ENCODE data around the gene KAZN. TPM values are rescaled to one million over a fixed set of nuclear protein-coding genes. Genes with fewer than 3 reads are reported as not detected.
A peak's percentile ranks its signal among the peaks of the same experiment; 100 is the strongest.

The KAZN gene
- total RNA-seq, 3 donors from 2014 or later = 12.2 to 16.4 (median 16.2) TPM

GRCh38 chr1:15065291-15065690 lies 466.8 kb downstream of the KAZN start:
- Histone ChIP-seq H3K4me1 (no peaks in the 10 kb centered on the region), H3K27ac (no peak overlapping the region), H3K4me3 (no peak overlapping the region), H3K36me3 (no peaks in the 10 kb centered on the region), H3K9me3 (peaks cover 0 to 6% of the 10 kb centered on the region in 2 donors), H3K27me3 (no peaks in the 10 kb centered on the region)
- DNase-seq (ENCODE audit: low spot score in 2 of 2) = no peak
- intact Hi-C loops (cut with DNase I; ENCODE audit: low total_unique reads) = no loop called here
- TF ChIP-seq CTCF (IDR thresholded peaks at IDR 0.05) = no peak
- TF ChIP-seq POLR2A (IDR thresholded peaks at IDR 0.05) = no peak
- no peak for TF ChIP-seq POLR2AphosphoS5 (IDR thresholded peaks at IDR 0.05)

GRCh38 chr1:15065736-15066135 lies 467.3 kb downstream of the KAZN start:
- H3K36me3 ChIP-seq = no peaks in the 10 kb centered on the region
- no peak overlapping the region for H3K27ac ChIP-seq
- H3K4me1 ChIP-seq = no peaks in the 10 kb centered on the region
- peaks cover 0 to 6% of the 10 kb centered on the region in 2 donors for H3K9me3 ChIP-seq
- intact Hi-C loops (cut with DNase I; ENCODE audit: low total_unique reads) = no loop called here
- H3K4me3 ChIP-seq = no peak overlapping the region
- TF ChIP-seq CTCF (IDR thresholded peaks at IDR 0.05) = no peak
- TF ChIP-seq POLR2AphosphoS5 (IDR thresholded peaks at IDR 0.05) = no peak
- no peak for TF ChIP-seq POLR2A (IDR thresholded peaks at IDR 0.05)
- DNase-seq (ENCODE audit: low spot score in 2 of 2) = no peak
- no peaks in the 10 kb centered on the region for H3K27me3 ChIP-seq

GRCh38 chr1:15066191-15066590 lies 467.7 kb downstream of the KAZN start:
- TF ChIP-seq POLR2AphosphoS5 (IDR thresholded peaks at IDR 0.05) (no peak), POLR2A (IDR thresholded peaks at IDR 0.05) (no peak), CTCF (IDR thresholded peaks at IDR 0.05) (no peak)
- H3K27ac ChIP-seq = no peak overlapping the region
- no peak overlapping the region for H3K4me3 ChIP-seq
- no peak for DNase-seq (ENCODE audit: low spot score in 2 of 2)
- no peaks in the 10 kb centered on the region for H3K4me1 ChIP-seq
- H3K27me3 ChIP-seq = no peaks in the 10 kb centered on the region
- intact Hi-C loops (cut with DNase I; ENCODE audit: low total_unique reads) = no loop called here
- no peaks in the 10 kb centered on the region for H3K36me3 ChIP-seq
- peaks cover 0 to 6% of the 10 kb centered on the region in 2 donors for H3K9me3 ChIP-seq

GRCh38 chr1:15067148-15067547 lies 468.7 kb downstream of the KAZN start:
- Histone ChIP-seq H3K9me3 (peaks cover 0 to 4% of the 10 kb centered on the region in 2 donors), H3K4me3 (no peak overlapping the region), H3K27ac (peak overlapping the region in 1 of 2 donors; percentile 2), H3K36me3 (no peaks in the 10 kb centered on the region), H3K4me1 (no peaks in the 10 kb centered on the region), H3K27me3 (no peaks in the 10 kb centered on the region)
- DNase-seq (ENCODE audit: low spot score in 2 of 2) = no peak
- intact Hi-C loops (cut with DNase I; ENCODE audit: low total_unique reads) = no loop called here
- TF ChIP-seq POLR2A (IDR thresholded peaks at IDR 0.05) (no peak), POLR2AphosphoS5 (IDR thresholded peaks at IDR 0.05) (no peak), CTCF (IDR thresholded peaks at IDR 0.05) (no peak)

GRCh38 chr1:15068152-15068551 lies 469.7 kb downstream of the KAZN start:
- no peak for DNase-seq (ENCODE audit: low spot score in 2 of 2)
- Histone ChIP-seq H3K9me3 (no peaks in the 10 kb centered on the region), H3K4me3 (no peak overlapping the region), H3K36me3 (no peaks in the 10 kb centered on the region), H3K4me1 (no peaks in the 10 kb centered on the region), H3K27ac (peak overlapping the region in 1 of 2 donors; percentile 12), H3K27me3 (no peaks in the 10 kb centered on the region)
- intact Hi-C loops (cut with DNase I; ENCODE audit: low total_unique reads) = no loop called here
- TF ChIP-seq POLR2AphosphoS5 (IDR thresholded peaks at IDR 0.05) (no peak), POLR2A (IDR thresholded peaks at IDR 0.05) (no peak), CTCF (IDR thresholded peaks at IDR 0.05) (no peak)
